Endothelial cell of umbilical vein (primary cell): Measurements from ENCODE around the gene SULT2A1. TPM values are rescaled to one million over a fixed set of nuclear protein-coding genes. Genes with fewer than 3 reads are reported as not detected.
"Not testable (repeated sequence)": the region's sequence is repeated elsewhere in the genome, so short reads cannot be mapped to it uniquely, and the experiment has no call there.

Source experiments
- BruUV-seq: library from RNA; stranded (reverse); fragments of 400-500 nt; replicated peaks from 2 replicates; lab custom pipeline; 2021; lab: Mats Ljungman, UMichigan
- CTCF ChIA-PET: fragments of 300-600, 350-600 bp; sonication (Branson Sonifier 250); formaldehyde crosslinking; loops from one replicate; lab custom pipeline; 2021; ENCODE audit warnings: antibody characterized with exemption, inconsistent platforms; lab: Charles Lee
- POLR2A ChIA-PET: fragments of 300-600, 350-600 bp; sonication (Branson Sonifier 250); formaldehyde crosslinking; loops from one replicate; lab custom pipeline; 2021; ENCODE audit warnings: antibody characterized with exemption, inconsistent platforms; lab: Charles Lee
- DNase-seq: peaks from one replicate; pipeline ENCODE4 v3.0.0-alpha.2; 2011; ENCODE audit warnings: low read depth, low spot score
- FAIRE-seq: peaks from 2 replicates; lab custom pipeline; 2011; peaks lifted over from hg19 to GRCh38; lab: Jason Lieb, UNC
- H2AFZ ChIP-seq: 2 replicates; pipeline ENCODE4 v1.6.0; 2012; ENCODE audit warnings: low read depth, low read length, control low read depth, inconsistent platforms
- H3K27ac ChIP-seq: 2 replicates; pipeline ENCODE4 v1.5.1; 2011; ENCODE audit warnings: low read depth, mild to moderate bottlenecking, control low read depth, low read length, moderate library complexity; ENCODE audit not compliant: insufficient read depth
- H3K27me3 ChIP-seq, 2 experiments: 2 replicates each; pipeline versions ENCODE4 v1.6.0 to v1.6.1; 2011; ENCODE audit warnings: low read length in 2 of 2, mixed read lengths in 1 of 2; ENCODE audit not compliant: control insufficient read depth in 2 of 2, insufficient read depth in 2 of 2
- H3K36me3 ChIP-seq, 2 experiments: 2 replicates in 1 of 2; 3 replicates in 1 of 2; pipeline ENCODE4 v1.5.1; 2011; ENCODE audit warnings: low read length in 2 of 2, mild to moderate bottlenecking in 1 of 2, moderate library complexity in 1 of 2; ENCODE audit not compliant: control insufficient read depth in 2 of 2, insufficient read depth in 2 of 2; ENCODE audit errors: extremely low read depth in 1 of 2
- H3K4me1 ChIP-seq: 3 replicates; pipeline ENCODE4 v1.5.1; 2011; ENCODE audit warnings: mild to moderate bottlenecking, low read length; ENCODE audit not compliant: control insufficient read depth, insufficient read depth; ENCODE audit errors: extremely low read depth
- H3K4me2 ChIP-seq: 2 replicates; pipeline ENCODE4 v1.6.1; 2011; ENCODE audit warnings: low read length, control low read depth, mixed read lengths; ENCODE audit not compliant: insufficient read depth
- H3K4me3 ChIP-seq, 3 experiments: fragments of 200-600 bp in 1 of 3; sonication (generic), shearing (Covaris generic) in 1 of 3; replicated peaks in 1 of 3; 2 replicates each; pipeline ENCODE4 v1.5.1; 2011 to 2016; ENCODE audit warnings: control low read depth in 3 of 3, low read length in 3 of 3, mild to moderate bottlenecking in 2 of 3, inconsistent platforms in 1 of 3, low read depth in 1 of 3, moderate library complexity in 1 of 3; ENCODE audit not compliant: insufficient read depth in 1 of 3
- H3K79me2 ChIP-seq: 2 replicates; pipeline ENCODE4 v1.6.0; 2012; ENCODE audit warnings: low read length, inconsistent platforms; ENCODE audit not compliant: control insufficient read depth, insufficient read depth
- H3K9ac ChIP-seq: replicated peaks from 2 replicates; pipeline ENCODE3; 2011; ENCODE audit warnings: low read length, control low read depth; ENCODE audit not compliant: insufficient read depth; ENCODE audit errors: extremely low read depth
- H3K9me1 ChIP-seq: replicated peaks from 3 replicates; pipeline ENCODE4 v1.6.0; 2011; ENCODE audit warnings: mild to moderate bottlenecking, low read length; ENCODE audit not compliant: control insufficient read depth, insufficient read depth; ENCODE audit errors: extremely low read depth
- H3K9me3 ChIP-seq: replicated peaks from 2 replicates; pipeline ENCODE4 v1.5.1; 2012; ENCODE audit warnings: low read length, inconsistent platforms; ENCODE audit not compliant: control insufficient read depth, insufficient read depth
- H4K20me1 ChIP-seq: replicated peaks from 2 replicates; pipeline ENCODE3; 2011; ENCODE audit warnings: mild to moderate bottlenecking, low read length; ENCODE audit not compliant: control insufficient read depth, insufficient read depth; ENCODE audit errors: extremely low read depth
- JUN ChIP-seq: IDR thresholded peaks from 2 replicates; pipeline ENCODE4 v1.6.1; 2011; ENCODE audit warnings: borderline replicate concordance, low read depth; ENCODE audit not compliant: insufficient read length, insufficient read depth
- MAX ChIP-seq: IDR thresholded peaks from 2 replicates; pipeline ENCODE4 v1.6.1; 2011; ENCODE audit not compliant: insufficient read depth, insufficient read length
- MYC ChIP-seq: IDR thresholded peaks from one replicate; pipeline ENCODE4 v1.6.1; 2011; ENCODE audit warnings: mild to moderate bottlenecking, low read depth, low read length
- POLR2A ChIP-seq: IDR thresholded peaks from 2 replicates; pipeline ENCODE4 v1.6.1; 2012; ENCODE audit warnings: low read depth, mild to moderate bottlenecking, control low read depth, low read length
- POLR2AphosphoS5 ChIP-seq: IDR thresholded peaks from 2 replicates; pipeline ENCODE4 v1.6.1; 2012; ENCODE audit warnings: low read depth, mild to moderate bottlenecking, control low read depth, low read length, moderate library complexity; ENCODE audit not compliant: insufficient read depth
- dilution Hi-C: fragments of 300-500 bp; cut with MboI; formaldehyde crosslinking; loops from one replicate; pipeline ENCODE4 v1.15.0; 2019; ENCODE audit warnings: low sequenced_read_pairs; ENCODE audit not compliant: extremely low pct_ligation_motif_present
- intact Hi-C: fragments of 100-400 bp; cut with micrococcal nuclease; formaldehyde crosslinking; loops from one replicate; pipeline ENCODE4 v1.10.0; 2022
- polyA plus RNA-seq, 4 experiments: library from polyadenylated mRNA; depleted of rRNA in 3 of 4; stranded (reverse) in 3 of 4; unstranded in 1 of 4; fragments of >200 nt; gene quantifications; 2 replicates each; pipeline versions ENCODE4 v1.2.1 to v1.2.3, GENCODE V29; 2011 to 2012; ENCODE audit warnings: missing spikeins in 1 of 4
- total RNA-seq: library from RNA; stranded (reverse); gene quantifications from 2 replicates; pipeline ENCODE4 v1.2.3, GENCODE V29; 2021

The SULT2A1 gene
- total and polyA plus RNA-seq, 2 donors (not counting 3 experiments of a cell fraction or from before 2014, with no cell fraction given) = not detected

GRCh38 chr19:47910191-47910590, 24.1 kb upstream of the SULT2A1 start:
- FAIRE-seq, H3K4me3 ChIP-seq, H3K9me3 ChIP-seq, H4K20me1 ChIP-seq, H3K27ac ChIP-seq, H3K4me2 ChIP-seq, DNase-seq, dilution Hi-C loops, CTCF ChIA-PET, H2AFZ ChIP-seq, H3K9me1 ChIP-seq, BruUV-seq, POLR2A ChIA-PET, H3K4me1 ChIP-seq, intact Hi-C loops, H3K79me2 ChIP-seq, H3K27me3 ChIP-seq, H3K36me3 ChIP-seq, H3K9ac ChIP-seq: not testable (repeated sequence)

GRCh38 chr19:47909350-47909749, 23.2 kb upstream of the SULT2A1 start:
- H3K27ac ChIP-seq, H3K9me1 ChIP-seq, H3K79me2 ChIP-seq, intact Hi-C loops, H3K9ac ChIP-seq, H3K4me2 ChIP-seq, H3K27me3 ChIP-seq, H3K4me3 ChIP-seq, H2AFZ ChIP-seq, CTCF ChIA-PET, H3K36me3 ChIP-seq, H4K20me1 ChIP-seq, H3K4me1 ChIP-seq, BruUV-seq, DNase-seq, H3K9me3 ChIP-seq, FAIRE-seq, POLR2A ChIA-PET, dilution Hi-C loops: not testable (repeated sequence)

GRCh38 chr19:47901370-47901769, 15.3 kb upstream of the SULT2A1 start:
- CTCF ChIA-PET = interaction anchor here (1.9 kb wide), 1 partner anchor 32 kb away, joined by 5 read pairs; no protein-coding TSS in a partner anchor
- Histone ChIP-seq H4K20me1 (no peaks in the 10 kb centered on the region), H3K27me3 (no peaks in the 10 kb centered on the region), H3K79me2 (no peaks in the 10 kb centered on the region), H3K9me3 (no peaks in the 10 kb centered on the region), H3K36me3 (no peaks in the 10 kb centered on the region), H2AFZ (no peak overlapping the region), H3K9ac (no peak overlapping the region), H3K4me1 (no peaks in the 10 kb centered on the region), H3K4me3 (no peak overlapping the region), H3K9me1 (no peaks in the 10 kb centered on the region), H3K27ac (no peak overlapping the region), H3K4me2 (no peak overlapping the region)
- no TSS peak for BruUV-seq
- intact Hi-C loops = no loop called here
- dilution Hi-C loops = no loop called here
- TF ChIP-seq POLR2A = no peak
- no peak for TF ChIP-seq MAX
- no peak for TF ChIP-seq MYC
- TF ChIP-seq POLR2AphosphoS5 = no peak
- TF ChIP-seq JUN = no peak
- no peak for FAIRE-seq
- no peak for DNase-seq
- POLR2A ChIA-PET = no interaction called here
